ENCODE measurements around the gene LCN12.

Gene LCN12

DNA sequence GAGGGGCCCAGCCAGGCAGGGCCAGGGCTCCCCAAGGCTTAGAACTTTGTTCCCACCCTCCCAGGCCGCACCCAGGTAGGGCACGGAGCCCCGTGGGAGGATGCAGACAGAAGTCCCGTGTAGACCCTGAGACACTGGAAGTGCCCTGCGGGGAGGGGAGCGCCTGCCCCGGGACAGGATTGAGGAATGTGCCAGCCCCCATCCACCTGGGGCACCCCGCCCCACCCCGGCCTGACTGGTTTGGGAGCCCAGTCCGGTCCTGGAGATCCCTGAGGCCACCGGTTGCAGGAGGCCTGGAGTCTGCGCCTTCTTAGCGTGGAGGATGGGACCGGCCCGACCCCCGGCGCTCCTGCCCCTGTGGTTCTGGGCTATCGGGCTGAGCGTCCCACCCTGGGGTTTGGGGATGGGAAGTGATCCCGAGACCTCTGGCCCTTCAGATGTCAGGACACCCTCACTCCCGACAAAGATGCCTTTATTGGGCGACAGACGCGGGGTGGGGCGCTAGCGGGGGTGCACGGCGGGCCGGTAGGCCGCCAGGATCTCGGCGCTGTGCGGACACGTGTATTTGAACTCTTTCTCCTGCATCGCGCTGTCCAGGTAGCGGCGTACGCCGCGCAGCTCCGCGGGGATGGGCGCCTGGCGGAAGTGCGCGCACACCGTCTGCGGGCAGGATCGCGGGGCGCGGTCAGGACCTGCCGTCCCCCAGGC, 42.3 kb downstream of the LCN12 start:
- Histone ChIP-seq H3K9me3 (ENCODE audit: control insufficient read depth, insufficient read depth, low read length) (no peaks in the 10 kb centered on the region), H4K20me1 (ENCODE audit: control insufficient read depth, insufficient read depth, low read depth, low read length) (peaks cover 7% of the 10 kb centered on the region; the same call in 1 of the 2 replicates), H3K4me2 (ENCODE audit: low read length) (no peak overlapping the region), H3F3A (ENCODE audit: control insufficient read depth, insufficient read depth) (no peaks in the 10 kb centered on the region), H3K36me3 (ENCODE audit: control insufficient read depth, low read length) (peaks cover 8% of the 10 kb centered on the region), H3K27ac (ENCODE audit: low read depth, low read length) (no peak overlapping the region), H3K9me2 (replicated peaks; ENCODE audit: control insufficient read depth, low read length) (no peaks in the 10 kb centered on the region), H3K79me2 (ENCODE audit: control insufficient read depth, low read length) (peaks cover 10% of the 10 kb centered on the region), H3K4me3 (ENCODE audit: low read length) (no peak overlapping the region), H3K27me3 (ENCODE audit: control insufficient read depth, low read length) (peaks cover 39% of the 10 kb centered on the region), H3K4me1 (ENCODE audit: control insufficient read depth, low read length) (peaks cover 27% of the 10 kb centered on the region)
- TF ChIP-seq EZH2phosphoT487 (IDR thresholded peaks at IDR 0.05; ENCODE audit: borderline replicate concordance, low read length) = no peak
- no peak for TF ChIP-seq CTCF (IDR thresholded peaks at IDR 0.05; ENCODE audit: low read depth, low read length, poor library complexity, severe bottlenecking)

GRCh38 chr9:136994888-136995230, 42.8 kb downstream of the LCN12 start:
- Histone ChIP-seq H3K9me3 (ENCODE audit: control insufficient read depth, insufficient read depth, low read length) (no peaks in the 10 kb centered on the region), H3K4me1 (ENCODE audit: control insufficient read depth, low read length) (peaks cover 33% of the 10 kb centered on the region), H3K9me2 (replicated peaks; ENCODE audit: control insufficient read depth, low read length) (no peaks in the 10 kb centered on the region), H3K27ac (ENCODE audit: low read depth, low read length) (no peak overlapping the region), H3K36me3 (ENCODE audit: control insufficient read depth, low read length) (peaks cover 8% of the 10 kb centered on the region), H3K79me2 (ENCODE audit: control insufficient read depth, low read length) (peaks cover 10% of the 10 kb centered on the region), H3K4me2 (ENCODE audit: low read length) (no peak overlapping the region), H4K20me1 (ENCODE audit: control insufficient read depth, insufficient read depth, low read depth, low read length) (peaks cover 7% of the 10 kb centered on the region; the same call in 1 of the 2 replicates), H3K4me3 (ENCODE audit: low read length) (no peak overlapping the region), H3F3A (ENCODE audit: control insufficient read depth, insufficient read depth) (no peaks in the 10 kb centered on the region), H3K27me3 (ENCODE audit: control insufficient read depth, low read length) (peaks cover 36% of the 10 kb centered on the region)
- TF ChIP-seq EZH2phosphoT487 (IDR thresholded peaks at IDR 0.05; ENCODE audit: borderline replicate concordance, low read length) = no peak
- TF ChIP-seq CTCF (IDR thresholded peaks at IDR 0.05; ENCODE audit: low read depth, low read length, poor library complexity, severe bottlenecking) = no peak

DNA sequence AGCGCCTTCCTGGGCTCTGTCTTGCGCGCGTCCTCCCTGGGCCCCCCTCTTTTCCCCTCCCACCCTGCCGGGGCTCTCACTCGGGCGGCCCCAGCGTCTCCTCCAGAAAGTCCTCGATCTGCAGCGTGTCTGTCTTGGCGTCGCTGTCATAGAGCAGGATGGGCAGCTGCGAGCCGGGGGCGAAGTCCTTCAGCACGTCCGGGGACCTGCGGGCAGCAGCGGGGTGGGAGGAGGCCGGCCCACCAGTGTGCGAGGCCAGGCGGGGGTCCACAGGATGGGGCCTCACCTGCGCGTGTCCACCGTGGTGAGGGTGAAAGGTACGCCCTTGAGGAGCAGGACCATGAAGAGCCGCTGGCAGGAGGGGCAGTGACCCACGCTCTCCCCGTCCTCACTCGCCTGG, 43.3 kb downstream of the LCN12 start:
- peaks cover 10% of the 10 kb centered on the region for H3K79me2 ChIP-seq (ENCODE audit: control insufficient read depth, low read length)
- H4K20me1 ChIP-seq (ENCODE audit: control insufficient read depth, insufficient read depth, low read depth, low read length) = peaks cover 7% of the 10 kb centered on the region; the same call in 1 of the 2 replicates
- H3K27ac ChIP-seq (ENCODE audit: low read depth, low read length) = no peak overlapping the region
- peaks cover 38% of the 10 kb centered on the region for H3K4me1 ChIP-seq (ENCODE audit: control insufficient read depth, low read length)
- H3K4me2 ChIP-seq (ENCODE audit: low read length) = no peak overlapping the region
- H3K27me3 ChIP-seq (ENCODE audit: control insufficient read depth, low read length) = peaks cover 31% of the 10 kb centered on the region
- no peaks in the 10 kb centered on the region for H3F3A ChIP-seq (ENCODE audit: control insufficient read depth, insufficient read depth)
- H3K9me3 ChIP-seq (ENCODE audit: control insufficient read depth, insufficient read depth, low read length) = no peaks in the 10 kb centered on the region
- TF ChIP-seq EZH2phosphoT487 (IDR thresholded peaks at IDR 0.05; ENCODE audit: borderline replicate concordance, low read length) (no peak), CTCF (IDR thresholded peaks at IDR 0.05; ENCODE audit: low read depth, low read length, poor library complexity, severe bottlenecking) (no peak)
- no peak overlapping the region for H3K4me3 ChIP-seq (ENCODE audit: low read length)
- no peaks in the 10 kb centered on the region for H3K9me2 ChIP-seq (replicated peaks; ENCODE audit: control insufficient read depth, low read length)
- peaks cover 8% of the 10 kb centered on the region for H3K36me3 ChIP-seq (ENCODE audit: control insufficient read depth, low read length)

Data from DOHH2 (cell line).